Mesothelial cell of epicardium (in vitro differentiated cells): Measurements from ENCODE around the gene GALNT9. TPM values are rescaled to one million over a fixed set of nuclear protein-coding genes. Genes with fewer than 3 reads are reported as not detected.

Source experiments
- DNase-seq, 2 experiments: peaks; one replicate each; pipeline ENCODE4 v3.0.0; 2021; ENCODE audit warnings: low spot score in 2 of 2; ENCODE audit not compliant: unreplicated experiment in 2 of 2
- H3K27ac Mint-ChIP-seq: 2 replicates; pipeline ENCODE4 v1.8.0; 2021; ENCODE audit warnings: mixed read lengths
- H3K27me3 Mint-ChIP-seq: 2 replicates; pipeline ENCODE4 v1.8.0; 2021; ENCODE audit warnings: low read depth, mixed read lengths
- H3K36me3 Mint-ChIP-seq: 2 replicates; pipeline ENCODE4 v1.8.0; 2021; ENCODE audit warnings: mixed read lengths
- H3K4me1 Mint-ChIP-seq: 2 replicates; pipeline ENCODE4 v1.8.0; 2021; ENCODE audit warnings: mixed read lengths
- H3K4me3 Mint-ChIP-seq: 2 replicates; pipeline ENCODE4 v1.8.0; 2021; ENCODE audit warnings: mild to moderate bottlenecking, moderate library complexity, mixed read lengths
- H3K9me3 Mint-ChIP-seq: 2 replicates; pipeline ENCODE4 v1.8.0; 2021; ENCODE audit warnings: mixed read lengths
- CTCF ChIP-seq: fragments of 200-600 bp; sonication (generic); IDR thresholded peaks from one replicate; pipeline ENCODE4 v1.5.0; 2021; ENCODE audit warnings: antibody characterized with exemption; ENCODE audit not compliant: unreplicated experiment
- total RNA-seq: library from RNA; stranded (reverse); gene quantifications from 3 replicates; pipeline ENCODE4 v1.2.1, GENCODE V29; 2021

GALNT9 gene
- total RNA-seq, 1 donor from 2014 or later = 4.8 TPM

GRCh38 chr12:132147423-132148367 lies 181.7 kb downstream of the GALNT9 start:
- Mint-ChIP-seq H3K4me3 (no peak overlapping the region), H3K27ac (no peak overlapping the region), H3K36me3 (peaks cover 4% of the 10 kb centered on the region), H3K9me3 (no peaks in the 10 kb centered on the region), H3K27me3 (peaks cover 2% of the 10 kb centered on the region), H3K4me1 (peaks cover 14% of the 10 kb centered on the region)
- no peak for TF ChIP-seq CTCF
- DNase-seq = no peak

GRCh38 chr12:132146772-132147422 lies 182.5 kb downstream of the GALNT9 start:
- peaks cover 4% of the 10 kb centered on the region for H3K36me3 Mint-ChIP-seq
- no peak overlapping the region for H3K27ac Mint-ChIP-seq
- no peak for TF ChIP-seq CTCF
- peaks cover 14% of the 10 kb centered on the region for H3K4me1 Mint-ChIP-seq
- DNase-seq = no peak
- H3K9me3 Mint-ChIP-seq = no peaks in the 10 kb centered on the region
- H3K4me3 Mint-ChIP-seq = no peak overlapping the region
- H3K27me3 Mint-ChIP-seq = peaks cover 2% of the 10 kb centered on the region

Other genes starting within 250 kb of the GALNT9 start
- 31.4 to 34.0 TPM (median 32.5 TPM) in 3 replicates for gene DDX51, start 185.3 kb downstream of the GALNT9 start, total RNA-seq
- gene NOC4L, start 185.1 kb downstream of the GALNT9 start, total RNA-seq = 24.3 to 27.4 TPM (median 25.1 TPM) in 3 replicates
- 109 to 119 TPM (median 115 TPM) in 3 replicates for gene FBRSL1, start 160.6 kb upstream of the GALNT9 start, total RNA-seq